GM19452 (cell line): Measurements from ENCODE around the gene UCKL1.
"Not testable (repeated sequence)": the region's sequence is repeated elsewhere in the genome, so short reads cannot be mapped to it uniquely, and the experiment has no call there.

Source experiments
- ATAC-seq: cut with Tn5 transposase; IDR thresholded peaks from one replicate; pipeline ENCODE4 v1.9.1; 2021; ENCODE audit not compliant: unreplicated experiment

The UCKL1 gene

GRCh38 chr20:63955827-63956663 is at the start of gene UCKL1:
TSS of gene UCKL1 (minus strand) at chr20:63956416. CDS start at chr20:63956372, 44 bp downstream.
- peak; percentile 66 for ATAC-seq

GRCh38 chr20:64005394-64005793 is 49.2 kb upstream of the UCKL1 start:
- no peak for ATAC-seq

- ATAC-seq, result no peak
Observed at GRCh38 chr20:64003960-64004725, 47.9 kb upstream of the UCKL1 start.

GRCh38 chr20:64001607-64002011 is 45.4 kb upstream of the UCKL1 start:
- ATAC-seq, result no peak

GRCh38 chr20:64000906-64001305 is 44.7 kb upstream of the UCKL1 start:
- ATAC-seq, result no peak

- ATAC-seq, result no peak
Observed at GRCh38 chr20:63982937-63983336, 26.7 kb upstream of the UCKL1 start.

GRCh38 chr20:63980806-63981728 is 24.9 kb upstream of the UCKL1 start, which contains the start of gene PRPF6:
TSS of gene PRPF6 (plus strand) at chr20:63981132. CDS start at chr20:63981246, 114 bp downstream.
- ATAC-seq, result peak; percentile 48

GRCh38 chr20:63980317-63980805 is 24.1 kb upstream of the UCKL1 start:
- ATAC-seq, result peak; percentile 8

GRCh38 chr20:63979557-63980316 is 23.5 kb upstream of the UCKL1 start, which contains the start of gene SAMD10:
TSS of gene SAMD10 (minus strand) at chr20:63979642. CDS start at chr20:63979467, 175 bp downstream.
- ATAC-seq, result peak; percentile 29

GRCh38 chr20:63979229-63979556 is 23.0 kb upstream of the UCKL1 start:
- ATAC-seq, result no peak

GRCh38 chr20:63978319-63979228 is 22.4 kb upstream of the UCKL1 start:
- peak; percentile 32 for ATAC-seq

- ATAC-seq, result no peak
Observed at GRCh38 chr20:63977739-63978276, 21.6 kb upstream of the UCKL1 start.

GRCh38 chr20:63976980-63977738 is 20.9 kb upstream of the UCKL1 start:
- ATAC-seq, result no peak

- not testable (repeated sequence) for ATAC-seq
Observed at GRCh38 chr20:63976511-63976910, 20.3 kb upstream of the UCKL1 start.

- ATAC-seq, result no peak
Observed at GRCh38 chr20:63974402-63975200, 18.4 kb upstream of the UCKL1 start.

GRCh38 chr20:63973636-63974401 is 17.6 kb upstream of the UCKL1 start:
- ATAC-seq, result no peak

- no peak for ATAC-seq
Observed at GRCh38 chr20:63973160-63973479, 16.9 kb upstream of the UCKL1 start.
